Fibroblast of lung (primary cell): ENCODE results near the gene MAP3K8. TPM values are rescaled to one million over a fixed set of nuclear protein-coding genes. Genes with fewer than 3 reads are reported as not detected.
A peak's percentile ranks its signal among the peaks of the same experiment; 100 is the strongest.

Experiments used
- DNase-seq, 2 donors: peaks; one replicate each; pipeline versions ENCODE4 v3.0.0 to v3.0.0-alpha.2; 2010; ENCODE audit warnings: low read depth in 2 of 2
- H2AFZ ChIP-seq: 2 replicates; pipeline ENCODE4 v1.5.1; 2012; ENCODE audit warnings: low read length, control low read depth, inconsistent platforms
- H3K27ac ChIP-seq: 2 replicates; pipeline ENCODE4 v1.5.1; 2011; ENCODE audit warnings: low read length, control low read depth; ENCODE audit not compliant: insufficient read depth
- H3K27me3 ChIP-seq: 2 replicates; pipeline ENCODE4 v1.5.1; 2011; ENCODE audit warnings: mild to moderate bottlenecking, low read length; ENCODE audit not compliant: control insufficient read depth, insufficient read depth
- H3K36me3 ChIP-seq: 2 replicates; pipeline ENCODE4 v1.5.1; 2011; ENCODE audit warnings: low read length; ENCODE audit not compliant: control insufficient read depth, insufficient read depth
- H3K4me1 ChIP-seq: 2 replicates; pipeline ENCODE4 v1.5.1; 2011; ENCODE audit warnings: low read length; ENCODE audit not compliant: control insufficient read depth, insufficient read depth; ENCODE audit errors: extremely low read depth
- H3K4me2 ChIP-seq: 2 replicates; pipeline ENCODE4 v1.5.1; 2011; ENCODE audit warnings: low read length, control low read depth; ENCODE audit not compliant: insufficient read depth; ENCODE audit errors: extremely low read depth
- H3K4me3 ChIP-seq, 4 experiments: fragments of 200-600 bp in 1 of 4; sonication (generic) in 1 of 4; replicated peaks in 1 of 4; 2 replicates each; pipeline ENCODE4 v1.5.1; 2011 to 2016; ENCODE audit warnings: low read length in 4 of 4, low read depth in 3 of 4, mild to moderate bottlenecking in 3 of 4, control low read depth in 2 of 4, inconsistent platforms in 1 of 4, mixed read lengths in 1 of 4; ENCODE audit not compliant: insufficient read depth in 1 of 4; ENCODE audit errors: control extremely low read depth in 1 of 4
- H3K79me2 ChIP-seq: 2 replicates; pipeline ENCODE4 v1.5.1; 2012; ENCODE audit warnings: mild to moderate bottlenecking, low read length, inconsistent platforms; ENCODE audit not compliant: control insufficient read depth, insufficient read depth
- H3K9ac ChIP-seq: 2 replicates; pipeline ENCODE4 v1.5.1; 2011; ENCODE audit warnings: mild to moderate bottlenecking, low read length, control low read depth; ENCODE audit not compliant: insufficient read depth
- H3K9me3 ChIP-seq: 2 replicates; pipeline ENCODE4 v1.5.1; 2012; ENCODE audit warnings: low read depth, low read length; ENCODE audit not compliant: control insufficient read depth, insufficient read depth
- H4K20me1 ChIP-seq: 2 replicates; pipeline ENCODE4 v1.5.1; 2011; ENCODE audit warnings: low read length; ENCODE audit not compliant: control insufficient read depth, insufficient read depth; ENCODE audit errors: extremely low read depth
- EZH2 ChIP-seq: IDR thresholded peaks from 2 replicates; pipeline ENCODE4 v1.5.1; 2012; ENCODE audit warnings: low read length, control low read depth, mild to moderate bottlenecking; ENCODE audit errors: missing control alignments
- polyA plus RNA-seq, 2 donors: library from polyadenylated mRNA; depleted of rRNA in 1 of 2; stranded (reverse) in 1 of 2; unstranded in 1 of 2; fragments of >200 nt; gene quantifications; 2 replicates each; pipeline ENCODE4 v1.2.1, GENCODE V29; 2011 to 2012; ENCODE audit warnings: missing spikeins in 1 of 2
- total RNA-seq: library from RNA; depleted of rRNA; stranded (reverse); fragments of >200 nt; gene quantifications from 2 replicates; pipeline ENCODE4 v1.2.1, GENCODE V29; 2014
- TF ChIP-seq, protein P1 (sequence below), 2 donors: IDR thresholded peaks in 1 of 2; conservative IDR thresholded peaks in 1 of 2; 1 replicate in 1 of 2; 2 replicates in 1 of 2; pipeline ENCODE4 v1.5.1; 2011 to 2012; ENCODE audit warnings: low read length in 2 of 2, control low read depth in 1 of 2, inconsistent platforms in 1 of 2, low read depth in 1 of 2, mild to moderate bottlenecking in 1 of 2

MAP3K8 gene
- total and polyA plus RNA-seq, 2 donors (not counting 1 experiment from before 2014, with no cell fraction given), result 20.0 to 52.6 TPM

DNA sequence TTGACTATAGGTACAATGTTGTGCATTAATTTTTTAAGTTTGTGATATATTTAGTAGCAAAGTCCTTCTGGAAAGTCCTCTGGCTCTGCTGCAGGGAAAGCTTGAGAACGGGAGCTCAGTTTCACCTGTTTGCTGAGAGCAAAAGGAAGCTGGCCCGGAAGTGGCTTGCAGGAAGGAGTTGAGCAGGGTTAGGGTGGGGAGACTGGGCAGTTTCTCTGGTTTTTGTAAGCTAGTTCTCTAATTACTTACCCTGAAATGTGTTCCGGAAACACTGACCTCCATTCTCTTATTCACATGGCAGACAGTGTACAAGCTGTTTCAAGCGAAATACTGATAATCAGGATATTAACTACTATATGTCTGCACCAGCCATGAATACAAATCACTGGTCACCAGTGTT is 22.3 kb downstream of the MAP3K8 start:
- no peak overlapping the region for H3K9ac ChIP-seq
- no peak overlapping the region for H3K4me3 ChIP-seq
- peaks cover 12% of the 10 kb centered on the region for H3K36me3 ChIP-seq
- no peak for TF ChIP-seq EZH2
- TF ChIP-seq, protein P1, sequence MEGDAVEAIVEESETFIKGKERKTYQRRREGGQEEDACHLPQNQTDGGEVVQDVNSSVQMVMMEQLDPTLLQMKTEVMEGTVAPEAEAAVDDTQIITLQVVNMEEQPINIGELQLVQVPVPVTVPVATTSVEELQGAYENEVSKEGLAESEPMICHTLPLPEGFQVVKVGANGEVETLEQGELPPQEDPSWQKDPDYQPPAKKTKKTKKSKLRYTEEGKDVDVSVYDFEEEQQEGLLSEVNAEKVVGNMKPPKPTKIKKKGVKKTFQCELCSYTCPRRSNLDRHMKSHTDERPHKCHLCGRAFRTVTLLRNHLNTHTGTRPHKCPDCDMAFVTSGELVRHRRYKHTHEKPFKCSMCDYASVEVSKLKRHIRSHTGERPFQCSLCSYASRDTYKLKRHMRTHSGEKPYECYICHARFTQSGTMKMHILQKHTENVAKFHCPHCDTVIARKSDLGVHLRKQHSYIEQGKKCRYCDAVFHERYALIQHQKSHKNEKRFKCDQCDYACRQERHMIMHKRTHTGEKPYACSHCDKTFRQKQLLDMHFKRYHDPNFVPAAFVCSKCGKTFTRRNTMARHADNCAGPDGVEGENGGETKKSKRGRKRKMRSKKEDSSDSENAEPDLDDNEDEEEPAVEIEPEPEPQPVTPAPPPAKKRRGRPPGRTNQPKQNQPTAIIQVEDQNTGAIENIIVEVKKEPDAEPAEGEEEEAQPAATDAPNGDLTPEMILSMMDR (conservative IDR thresholded peaks at IDR 0.05 in 1 of 2, IDR thresholded peaks at IDR 0.05 in 1 of 2; ENCODE audit: low read depth in 1 of 2, low read length in 2 of 2), result no peak
- H3K79me2 ChIP-seq, result no peaks in the 10 kb centered on the region
- no peak for DNase-seq
- H3K27me3 ChIP-seq, result no peaks in the 10 kb centered on the region
- H3K4me1 ChIP-seq, result peaks cover 21% of the 10 kb centered on the region
- no peak overlapping the region for H3K4me2 ChIP-seq
- H4K20me1 ChIP-seq, result no peaks in the 10 kb centered on the region
- H3K9me3 ChIP-seq, result no peaks in the 10 kb centered on the region
- no peak overlapping the region for H2AFZ ChIP-seq
- peak overlapping the region; percentile 65 for H3K27ac ChIP-seq

DNA sequence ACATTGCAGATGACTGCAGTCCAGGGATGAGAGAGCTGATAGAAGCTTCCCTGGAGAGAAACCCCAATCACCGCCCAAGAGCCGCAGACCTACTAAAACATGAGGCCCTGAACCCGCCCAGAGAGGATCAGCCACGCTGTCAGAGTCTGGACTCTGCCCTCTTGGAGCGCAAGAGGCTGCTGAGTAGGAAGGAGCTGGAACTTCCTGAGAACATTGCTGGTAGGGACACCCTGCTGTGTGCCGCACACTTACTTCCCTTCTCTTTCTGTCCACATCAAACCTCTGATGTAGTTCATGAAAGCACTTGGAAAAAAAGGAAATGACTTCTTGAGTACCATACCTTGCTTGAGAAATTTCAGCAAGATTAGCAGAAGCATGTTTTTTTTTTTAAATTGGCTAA is 25.3 kb downstream of the MAP3K8 start:
- H2AFZ ChIP-seq, result no peak overlapping the region
- H3K4me3 ChIP-seq, result no peak overlapping the region
- no peak for DNase-seq
- TF ChIP-seq, protein P1 (conservative IDR thresholded peaks at IDR 0.05 in 1 of 2, IDR thresholded peaks at IDR 0.05 in 1 of 2; ENCODE audit: low read depth in 1 of 2, low read length in 2 of 2), result no peak
- no peak for TF ChIP-seq EZH2
- H3K79me2 ChIP-seq, result no peaks in the 10 kb centered on the region
- no peak overlapping the region for H3K4me2 ChIP-seq
- H3K27me3 ChIP-seq, result no peaks in the 10 kb centered on the region
- no peaks in the 10 kb centered on the region for H4K20me1 ChIP-seq
- H3K36me3 ChIP-seq, result peaks cover 10% of the 10 kb centered on the region
- H3K9ac ChIP-seq, result no peak overlapping the region
- peaks cover 14% of the 10 kb centered on the region for H3K4me1 ChIP-seq
- no peaks in the 10 kb centered on the region for H3K9me3 ChIP-seq
- H3K27ac ChIP-seq, result no peak overlapping the region

DNA sequence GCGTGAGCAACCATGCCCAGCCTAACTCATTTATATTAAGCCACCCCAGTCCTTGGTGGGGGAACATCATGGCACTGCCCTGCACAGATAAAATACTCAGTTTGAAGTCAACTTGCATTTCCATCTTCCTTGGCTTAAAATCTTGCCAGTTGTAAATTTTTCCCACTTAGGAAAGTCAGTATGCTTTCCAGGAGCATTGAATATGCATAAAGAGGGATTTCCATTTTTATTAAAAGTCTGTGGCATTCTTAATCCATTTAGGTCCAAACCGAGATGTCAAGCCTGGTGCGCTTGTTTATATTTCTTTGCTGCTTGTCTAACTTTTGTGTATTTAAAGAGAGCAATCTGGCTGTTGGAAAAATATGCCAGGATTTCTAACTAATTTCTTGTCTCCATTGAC is 26.1 kb downstream of the MAP3K8 start:
- H3K4me3 ChIP-seq, result no peak overlapping the region
- peaks cover 10% of the 10 kb centered on the region for H3K36me3 ChIP-seq
- no peak for DNase-seq
- H3K79me2 ChIP-seq, result no peaks in the 10 kb centered on the region
- no peaks in the 10 kb centered on the region for H4K20me1 ChIP-seq
- H3K4me2 ChIP-seq, result no peak overlapping the region
- TF ChIP-seq EZH2, result no peak
- TF ChIP-seq, protein P1 (conservative IDR thresholded peaks at IDR 0.05 in 1 of 2, IDR thresholded peaks at IDR 0.05 in 1 of 2; ENCODE audit: low read depth in 1 of 2, low read length in 2 of 2), result no peak
- peaks cover 12% of the 10 kb centered on the region for H3K4me1 ChIP-seq
- H3K9ac ChIP-seq, result no peak overlapping the region
- no peaks in the 10 kb centered on the region for H3K27me3 ChIP-seq
- H2AFZ ChIP-seq, result no peak overlapping the region
- H3K27ac ChIP-seq, result no peak overlapping the region
- H3K9me3 ChIP-seq, result no peaks in the 10 kb centered on the region
